Esophagus squamous epithelium (tissue), 5 donors: ENCODE results near the gene CTNND2. TPM values are rescaled to one million over a fixed set of nuclear protein-coding genes. Genes with fewer than 3 reads are reported as not detected.

Source experiments
- DNase-seq: peaks from one replicate; lab custom pipeline; 2025; lab: John Stamatoyannopoulos, UW
- H3K27ac ChIP-seq, 4 donors: fragments of 200-600 bp; sonication (generic); one replicate each; pipeline ENCODE4 v1.5.1; 2016 to 2019; ENCODE audit warnings: mild to moderate bottlenecking in 1 of 4
- H3K27me3 ChIP-seq, 4 donors: fragments of 200-600 bp; sonication (generic); 1 replicate in 3 of 4; 2 replicates in 1 of 4; pipeline versions ENCODE4 v1.5.1 to v1.6.0; 2017 to 2021; ENCODE audit warnings: antibody characterized with exemption in 1 of 4
- H3K36me3 ChIP-seq, 3 donors: fragments of 200-600 bp; sonication (generic); one replicate each; pipeline ENCODE4 v1.5.1; 2016 to 2019
- H3K4me1 ChIP-seq, 3 donors: fragments of 200-600 bp; sonication (generic); one replicate each; pipeline ENCODE4 v1.5.1; 2017 to 2019
- H3K4me3 ChIP-seq, 4 donors: fragments of 200-600 bp; sonication (generic); 1 replicate in 3 of 4; 2 replicates in 1 of 4; pipeline ENCODE4 v1.5.1; 2016 to 2019; ENCODE audit warnings: mild to moderate bottlenecking in 2 of 4, moderate library complexity in 1 of 4
- H3K9me3 ChIP-seq, 3 donors: fragments of 200-600 bp; sonication (generic); one replicate each; pipeline ENCODE4 v1.5.1; 2016 to 2019
- CTCF ChIP-seq, 6 experiments: fragments of 450-650 bp in 4 of 6; fragments of 200-600 bp in 2 of 6; sonication (generic) in 2 of 6; IDR thresholded peaks; one replicate each; pipeline ENCODE4 v1.5.1; 2016 to 2019; ENCODE audit warnings: antibody characterized with exemption in 6 of 6, mild to moderate bottlenecking in 4 of 6, moderate library complexity in 4 of 6
- POLR2A ChIP-seq, 4 donors: fragments of 450-650 bp; IDR thresholded peaks; one replicate each; pipeline ENCODE4 v1.6.1; 2017; ENCODE audit warnings: antibody characterized with exemption in 4 of 4, mild to moderate bottlenecking in 4 of 4, moderate library complexity in 3 of 4
- WGBS, 2 donors: methylation state at CpG; one replicate each; pipeline ENCODE4 v1.1.5; 2018; 5-methylcytosine and 5-hydroxymethylcytosine counted together
- intact Hi-C: fragments of 100-400 bp; cut with DNase I; formaldehyde crosslinking; loops from one replicate; pipeline ENCODE4 v1.15.0; 2022
- total RNA-seq, 4 donors: library from RNA; depleted of rRNA; stranded (reverse); fragments of >200 nt; gene quantifications; one replicate each; pipeline ENCODE4 v1.1.0, GENCODE V29; 2016
- donor health status: DM: yes; HTN: yes; CAD: no.

CTNND2 gene
- total RNA-seq, result under 1 TPM in 2 of 4 donors, not detected in 2; 0.38 to 0.50 TPM

- intact Hi-C loops, result no loop called here
- no peak for DNase-seq
- Histone ChIP-seq H3K4me1 (peaks cover 0 to 9% (median 6%) of the 10 kb centered on the region in 3 donors), H3K36me3 (no peaks in the 10 kb centered on the region), H3K9me3 (no peaks in the 10 kb centered on the region), H3K4me3 (peak within 1 kb of the TSS in 3 of 4 donors; percentile 3 to 52 (median 36)), H3K27ac (no peak within 1 kb of the TSS), H3K27me3 (peaks cover 0 to 69% (median 9%) of the 10 kb centered on the region in 4 donors)
- WGBS, 2 donors, result 6% methylated on average over 11 of the region's 64 CpGs; no CpG with 5 or more reads in 1 of the 2 donors
- no peak for TF ChIP-seq CTCF (IDR thresholded peaks at IDR 0.05)
- no peak for TF ChIP-seq POLR2A (IDR thresholded peaks at IDR 0.05)
These were observed at the start of gene CTNND2 for GRCh38 chr5:11904265-11904906. TSS of gene CTNND2 (minus strand) at chr5:11904446. CDS start at chr5:11903853, 593 bp downstream.

GRCh38 chr5:11946317-11946716, 42.1 kb upstream of the CTNND2 start:
- TF ChIP-seq POLR2A (IDR thresholded peaks at IDR 0.05), result no peak
- TF ChIP-seq CTCF (IDR thresholded peaks at IDR 0.05), result no peak

GRCh38 chr5:11941566-11941965, 37.3 kb upstream of the CTNND2 start:
- DNase-seq, result no peak
- Histone ChIP-seq H3K36me3 (no peaks in the 10 kb centered on the region), H3K27me3 (no peaks in the 10 kb centered on the region), H3K4me3 (no peak overlapping the region), H3K9me3 (no peaks in the 10 kb centered on the region), H3K4me1 (no peaks in the 10 kb centered on the region), H3K27ac (no peak overlapping the region)
- TF ChIP-seq POLR2A (IDR thresholded peaks at IDR 0.05) (no peak), CTCF (IDR thresholded peaks at IDR 0.05) (no peak)
- intact Hi-C loops, result no loop called here

More at GRCh38 chr5:11946317-11946716, 42.1 kb upstream of the CTNND2 start:
- DNase-seq, result no peak
- Histone ChIP-seq H3K27me3 (no peaks in the 10 kb centered on the region), H3K4me3 (no peak overlapping the region), H3K4me1 (no peaks in the 10 kb centered on the region), H3K9me3 (no peaks in the 10 kb centered on the region), H3K36me3 (no peaks in the 10 kb centered on the region), H3K27ac (no peak overlapping the region)
- intact Hi-C loops, result no loop called here

- Histone ChIP-seq H3K4me3 (no peak overlapping the region), H3K9me3 (no peaks in the 10 kb centered on the region), H3K27ac (no peak overlapping the region), H3K4me1 (no peaks in the 10 kb centered on the region), H3K27me3 (no peaks in the 10 kb centered on the region), H3K36me3 (no peaks in the 10 kb centered on the region)
- no peak for DNase-seq
- TF ChIP-seq POLR2A (IDR thresholded peaks at IDR 0.05) (no peak), CTCF (IDR thresholded peaks at IDR 0.05) (no peak)
- intact Hi-C loops, result no loop called here
- WGBS, 2 donors, result 86% methylated on average over 2 to 11 of the region's 20 CpGs
These were observed 27.4 kb upstream of the CTNND2 start for GRCh38 chr5:11931638-11932037.

GRCh38 chr5:11928909-11929308, 24.7 kb upstream of the CTNND2 start:
- Histone ChIP-seq H3K4me3 (no peak overlapping the region), H3K27ac (no peak overlapping the region), H3K36me3 (no peaks in the 10 kb centered on the region), H3K9me3 (no peaks in the 10 kb centered on the region), H3K4me1 (no peaks in the 10 kb centered on the region), H3K27me3 (no peaks in the 10 kb centered on the region)
- no peak for DNase-seq
- intact Hi-C loops, result no loop called here
- TF ChIP-seq POLR2A (IDR thresholded peaks at IDR 0.05), result no peak
- TF ChIP-seq CTCF (IDR thresholded peaks at IDR 0.05), result no peak
- 33 to 78% methylated on average over 2 of the region's 4 CpGs for WGBS, 2 donors
